Cardiac muscle cell (in vitro differentiated cells and primary cell): Measurements from ENCODE around the gene TMEM134. TPM values are rescaled to one million over a fixed set of nuclear protein-coding genes. Genes with fewer than 3 reads are reported as not detected.

Experiments
- DNase-seq, 2 donors: peaks; one replicate each; pipeline versions ENCODE4 v3.0.0 to v3.0.0-alpha.2; 2010 to 2017; ENCODE audit warnings: low read depth in 1 of 2, low spot score in 1 of 2
- H3K27ac ChIP-seq: fragments of 200-600 bp; sonication (generic); 2 replicates; pipeline ENCODE4 v1.5.1; 2016
- H3K27me3 ChIP-seq: fragments of 200-600 bp; sonication (generic); 2 replicates; pipeline ENCODE4 v1.6.0; 2016; ENCODE audit warnings: control low read depth
- H3K36me3 ChIP-seq: fragments of 200-600 bp; sonication (generic); 2 replicates; pipeline ENCODE4 v1.5.1; 2016; ENCODE audit warnings: control low read depth
- H3K4me1 ChIP-seq: fragments of 200-600 bp; sonication (generic); 2 replicates; pipeline ENCODE4 v1.8.1; 2017; ENCODE audit warnings: low read depth, mild to moderate bottlenecking, mixed run types
- H3K4me3 ChIP-seq: fragments of 200-600 bp; sonication (generic); 2 replicates; pipeline ENCODE4 v1.5.1; 2016; ENCODE audit warnings: mild to moderate bottlenecking
- H3K9me3 ChIP-seq: fragments of 200-600 bp; sonication (generic); 2 replicates; pipeline ENCODE4 v1.5.1; 2017; ENCODE audit warnings: low read depth, mild to moderate bottlenecking, control low read depth
- polyA plus RNA-seq: library from polyadenylated mRNA; unstranded; fragments of >200 nt; fragmentation: Nextera tagmentation; extraction: Ambion mirVana; gene quantifications from 2 replicates; pipeline ENCODE4 v1.2.1, GENCODE V29; 2016
- total RNA-seq: library from RNA; depleted of rRNA; stranded (reverse); fragments of >200 nt; gene quantifications from 2 replicates; pipeline ENCODE4 v1.2.3, GENCODE V29; 2016
- TF ChIP-seq, protein P1 (sequence below): IDR thresholded peaks from 2 replicates; pipeline ENCODE4 v1.5.1; 2012; ENCODE audit warnings: low read depth, mild to moderate bottlenecking, low read length

The TMEM134 gene
- total and polyA plus RNA-seq, 2 experiments from 2014 or later = 255 to 326 TPM

DNA sequence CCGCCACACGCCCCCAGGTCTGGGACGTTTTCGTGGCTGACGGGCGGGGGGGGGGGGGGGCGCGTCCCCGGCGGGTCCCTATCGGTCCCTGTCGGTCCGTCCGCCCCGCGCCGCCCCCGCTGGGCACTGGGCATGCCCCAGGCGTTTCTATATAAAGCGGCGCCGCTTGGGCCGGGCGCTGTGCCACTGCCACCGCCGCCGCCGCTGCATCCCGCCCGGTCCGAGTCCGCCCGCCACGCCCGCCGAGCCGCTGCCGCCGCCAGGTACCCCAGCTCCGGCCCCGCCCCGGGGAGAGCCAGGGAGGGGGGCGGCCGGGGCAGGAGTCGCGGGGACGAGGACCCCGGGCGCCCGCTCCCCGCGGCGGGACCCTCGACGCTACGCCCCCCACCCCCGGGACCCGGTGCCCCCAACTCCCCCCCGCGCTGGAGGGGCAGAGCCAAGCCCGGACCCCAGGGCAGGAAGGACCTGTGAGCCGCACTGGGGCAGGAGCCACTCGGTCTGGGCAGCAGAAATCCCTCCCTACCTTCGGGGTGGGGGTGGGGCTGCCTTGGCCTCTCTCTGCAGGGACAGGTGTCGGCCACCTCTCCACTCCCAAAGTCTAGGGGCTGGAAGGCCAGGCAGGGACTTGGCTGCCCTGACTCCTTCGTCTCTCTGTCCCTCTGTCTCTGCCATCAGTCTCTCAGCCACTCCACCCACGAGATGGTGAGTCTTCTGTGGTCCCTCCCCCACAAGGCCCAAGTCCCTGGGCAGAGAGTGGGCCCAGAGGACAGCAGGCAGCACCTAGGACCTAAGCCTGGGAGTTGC lies 53.3 kb downstream of the TMEM134 start, which contains the start of gene CARNS1:
TSS of gene CARNS1 (plus strand) at position 178 of the 804 bp plus-strand sequence. CDS start at position 700, 522 bp downstream.
- H3K9me3 ChIP-seq = no peaks in the 10 kb centered on the region
- H3K4me1 ChIP-seq = peaks cover 7% of the 10 kb centered on the region
- peak within 1 kb of the TSS; percentile 25 for H3K4me3 ChIP-seq
- TF ChIP-seq, protein P1, sequence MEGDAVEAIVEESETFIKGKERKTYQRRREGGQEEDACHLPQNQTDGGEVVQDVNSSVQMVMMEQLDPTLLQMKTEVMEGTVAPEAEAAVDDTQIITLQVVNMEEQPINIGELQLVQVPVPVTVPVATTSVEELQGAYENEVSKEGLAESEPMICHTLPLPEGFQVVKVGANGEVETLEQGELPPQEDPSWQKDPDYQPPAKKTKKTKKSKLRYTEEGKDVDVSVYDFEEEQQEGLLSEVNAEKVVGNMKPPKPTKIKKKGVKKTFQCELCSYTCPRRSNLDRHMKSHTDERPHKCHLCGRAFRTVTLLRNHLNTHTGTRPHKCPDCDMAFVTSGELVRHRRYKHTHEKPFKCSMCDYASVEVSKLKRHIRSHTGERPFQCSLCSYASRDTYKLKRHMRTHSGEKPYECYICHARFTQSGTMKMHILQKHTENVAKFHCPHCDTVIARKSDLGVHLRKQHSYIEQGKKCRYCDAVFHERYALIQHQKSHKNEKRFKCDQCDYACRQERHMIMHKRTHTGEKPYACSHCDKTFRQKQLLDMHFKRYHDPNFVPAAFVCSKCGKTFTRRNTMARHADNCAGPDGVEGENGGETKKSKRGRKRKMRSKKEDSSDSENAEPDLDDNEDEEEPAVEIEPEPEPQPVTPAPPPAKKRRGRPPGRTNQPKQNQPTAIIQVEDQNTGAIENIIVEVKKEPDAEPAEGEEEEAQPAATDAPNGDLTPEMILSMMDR = no peak
- H3K36me3 ChIP-seq = no peaks in the 10 kb centered on the region
- no peak for DNase-seq
- no peak within 1 kb of the TSS for H3K27ac ChIP-seq
- H3K27me3 ChIP-seq = peaks cover 9% of the 10 kb centered on the region

DNA sequence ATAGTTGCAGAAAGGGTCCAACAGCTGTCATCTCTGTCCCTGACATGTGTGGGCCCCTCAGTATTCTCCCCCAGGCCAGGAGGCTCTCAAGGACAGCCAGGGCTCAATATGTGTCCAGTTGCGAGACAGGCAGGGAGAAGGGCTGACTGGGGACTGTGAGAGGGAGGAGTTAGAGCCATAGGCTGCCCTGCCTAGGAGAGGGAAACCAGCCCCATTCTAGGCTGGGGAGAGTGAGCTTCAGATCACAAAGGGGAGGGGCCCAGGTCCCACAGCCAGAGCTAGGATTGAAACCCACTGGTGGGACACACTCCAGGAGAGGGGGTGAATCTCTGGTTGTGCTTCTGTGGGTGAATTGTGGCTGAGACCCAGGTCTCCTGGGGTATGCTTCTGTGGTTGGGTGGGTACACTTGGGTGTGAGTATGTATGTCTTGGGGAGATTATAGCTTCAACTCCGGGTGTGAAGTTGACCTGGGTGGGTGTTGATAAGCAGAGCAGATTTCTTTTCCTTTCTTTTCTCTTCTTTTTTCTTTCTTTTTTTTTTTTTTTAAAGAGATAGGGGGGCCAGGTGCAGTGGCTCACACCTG lies 55.7 kb downstream of the TMEM134 start:
- no peaks in the 10 kb centered on the region for H3K4me1 ChIP-seq
- no peak for DNase-seq

DNA sequence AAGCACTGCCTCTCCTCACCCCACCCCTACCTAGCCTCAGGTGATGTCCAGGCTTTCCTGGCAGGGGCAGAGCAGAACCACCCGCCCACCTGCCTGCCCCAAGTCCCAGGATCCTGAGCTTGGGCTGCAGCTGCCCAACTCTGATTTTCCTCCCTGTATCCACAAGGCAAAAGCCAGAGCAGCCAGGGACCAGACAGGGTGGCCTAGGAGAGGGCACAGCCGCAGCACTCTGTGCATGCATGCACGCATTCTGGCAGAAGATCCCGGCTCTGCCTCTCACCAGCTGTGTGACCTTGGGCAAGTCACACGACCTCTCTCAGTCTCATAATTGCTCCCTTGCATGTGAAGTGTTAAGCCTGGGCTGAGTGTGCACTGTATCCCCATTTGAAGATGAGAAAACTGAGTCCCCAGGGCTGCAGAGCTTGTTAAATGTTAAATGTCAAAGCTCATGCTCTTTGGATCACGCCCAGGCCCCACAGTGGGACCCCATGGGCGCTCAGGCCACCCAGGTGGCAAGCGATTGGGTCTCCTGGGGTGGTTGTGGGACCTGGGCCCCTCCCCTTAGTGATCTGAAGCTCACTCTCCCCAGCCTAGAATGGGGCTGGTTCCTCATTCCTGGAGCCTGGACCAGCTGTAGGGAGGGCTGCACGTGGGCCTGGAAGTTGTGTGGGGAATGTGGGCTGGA lies 56.4 kb downstream of the TMEM134 start:
- Histone ChIP-seq H3K4me3 (no peak overlapping the region), H3K27me3 (peaks cover 9% of the 10 kb centered on the region), H3K4me1 (no peaks in the 10 kb centered on the region), H3K36me3 (no peaks in the 10 kb centered on the region), H3K9me3 (no peaks in the 10 kb centered on the region), H3K27ac (no peak overlapping the region)
- TF ChIP-seq, protein P1 = no peak
- DNase-seq = no peak

More for the DNA sequence above, 55.7 kb downstream of the TMEM134 start:
- Histone ChIP-seq H3K27ac (no peak overlapping the region), H3K9me3 (no peaks in the 10 kb centered on the region), H3K36me3 (no peaks in the 10 kb centered on the region), H3K27me3 (peaks cover 9% of the 10 kb centered on the region), H3K4me3 (no peak overlapping the region)
- TF ChIP-seq, protein P1 = no peak

DNA sequence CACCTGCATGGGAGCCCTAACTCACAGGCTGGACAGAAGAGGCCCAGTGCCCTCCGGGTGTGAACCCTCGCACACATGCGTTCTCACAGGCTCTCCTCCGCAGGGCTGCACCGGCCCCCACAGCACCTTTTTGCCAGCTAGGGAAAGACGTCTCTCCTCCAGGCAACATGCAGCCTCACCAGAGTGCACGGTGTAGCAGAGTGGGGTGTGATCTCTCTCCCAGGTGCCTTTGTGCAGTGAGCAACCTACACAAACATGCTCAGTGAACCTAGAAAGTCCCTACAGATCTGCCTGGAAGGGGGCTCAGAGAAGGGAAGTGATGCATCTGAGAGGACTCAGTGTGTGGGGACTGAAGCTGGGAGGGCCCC lies 57.3 kb downstream of the TMEM134 start:
- peaks cover 9% of the 10 kb centered on the region for H3K27me3 ChIP-seq
- TF ChIP-seq, protein P1 = no peak
- no peak overlapping the region for H3K4me3 ChIP-seq
- no peaks in the 10 kb centered on the region for H3K9me3 ChIP-seq
- H3K36me3 ChIP-seq = no peaks in the 10 kb centered on the region
- H3K4me1 ChIP-seq = no peaks in the 10 kb centered on the region
- DNase-seq = no peak
- H3K27ac ChIP-seq = no peak overlapping the region

Other genes with a start within 250 kb of the TMEM134 start
- gene GRK2, start 202.8 kb downstream of the TMEM134 start, total RNA-seq = 49.1 and 72.1 TPM in 2 replicates
- gene GRK2, start 202.8 kb downstream of the TMEM134 start, polyA plus RNA-seq = 62.9 and 85.1 TPM in 2 replicates
- gene ANKRD13D, start 179.9 kb downstream of the TMEM134 start, total RNA-seq = 50.7 and 53.5 TPM in 2 replicates
- 39.4 and 47.6 TPM in 2 replicates for gene ANKRD13D, start 179.9 kb downstream of the TMEM134 start, polyA plus RNA-seq
- gene SSH3, start 165.7 kb downstream of the TMEM134 start, total RNA-seq = 18.7 and 39.9 TPM in 2 replicates
- gene SSH3, start 165.7 kb downstream of the TMEM134 start, polyA plus RNA-seq = 26.7 and 28.0 TPM in 2 replicates
- 64.4 and 74.9 TPM in 2 replicates for gene POLD4, start 115.7 kb downstream of the TMEM134 start, total RNA-seq
- gene POLD4, start 115.7 kb downstream of the TMEM134 start, polyA plus RNA-seq = 49.8 and 51.9 TPM in 2 replicates
- gene CLCF1, start 95.7 kb downstream of the TMEM134 start, total RNA-seq = 1.1 and 2.4 TPM in 2 replicates
- 0.09 and 0.16 TPM in 2 replicates for gene CLCF1, start 95.7 kb downstream of the TMEM134 start, polyA plus RNA-seq
- 24.4 and 27.5 TPM in 2 replicates for gene RAD9A, start 77.3 kb downstream of the TMEM134 start, total RNA-seq
- gene RAD9A, start 77.3 kb downstream of the TMEM134 start, polyA plus RNA-seq = 22.2 and 25.2 TPM in 2 replicates
- gene PPP1CA, start 67.4 kb downstream of the TMEM134 start, total RNA-seq = 142 and 174 TPM in 2 replicates
- gene PPP1CA, start 67.4 kb downstream of the TMEM134 start, polyA plus RNA-seq = 179 and 235 TPM in 2 replicates
- gene TBC1D10C, start 65.2 kb downstream of the TMEM134 start, total RNA-seq = 0.11 TPM in 1 of 2 replicates, not detected in the other
- 0.23 and 1.2 TPM in 2 replicates for gene TBC1D10C, start 65.2 kb downstream of the TMEM134 start, polyA plus RNA-seq
- gene CARNS1, start 53.6 kb downstream of the TMEM134 start, total RNA-seq = 1.4 and 1.6 TPM in 2 replicates
- 2.1 and 4.8 TPM in 2 replicates for gene CARNS1, start 53.6 kb downstream of the TMEM134 start, polyA plus RNA-seq
- 88.0 and 97.0 TPM in 2 replicates for gene RPS6KB2, start 40.8 kb downstream of the TMEM134 start, total RNA-seq
- gene RPS6KB2, start 40.8 kb downstream of the TMEM134 start, polyA plus RNA-seq = 92.5 and 93.8 TPM in 2 replicates
- gene PTPRCAP, start 31.6 kb downstream of the TMEM134 start, total RNA-seq = 4.1 and 6.1 TPM in 2 replicates
- gene PTPRCAP, start 31.6 kb downstream of the TMEM134 start, polyA plus RNA-seq = 2.5 and 3.2 TPM in 2 replicates
- 59.9 and 74.7 TPM in 2 replicates for gene CORO1B, start 25.8 kb downstream of the TMEM134 start, total RNA-seq
- 51.1 and 61.5 TPM in 2 replicates for gene CORO1B, start 25.8 kb downstream of the TMEM134 start, polyA plus RNA-seq
- 0.35 TPM in 1 of 2 replicates, not detected in the other for gene GPR152, start 16.5 kb downstream of the TMEM134 start, total RNA-seq
- not detected in 2 replicates for gene GPR152, start 16.5 kb downstream of the TMEM134 start, polyA plus RNA-seq
- 0.32 TPM in 1 of 2 replicates, not detected in the other for gene CABP4, start 13.9 kb downstream of the TMEM134 start, total RNA-seq
- gene CABP4, start 13.9 kb downstream of the TMEM134 start, polyA plus RNA-seq = 0.55 TPM in 1 of 2 replicates, not detected in the other
- 64.7 and 73.7 TPM in 2 replicates for gene AIP, start 13.8 kb upstream of the TMEM134 start, total RNA-seq
- 40.4 and 46.4 TPM in 2 replicates for gene AIP, start 13.8 kb upstream of the TMEM134 start, polyA plus RNA-seq
- gene PITPNM1, start 36.1 kb upstream of the TMEM134 start, total RNA-seq = 58.5 and 117 TPM in 2 replicates
- gene PITPNM1, start 36.1 kb upstream of the TMEM134 start, polyA plus RNA-seq = 24.8 and 26.3 TPM in 2 replicates
- 38.5 and 78.0 TPM in 2 replicates for gene CDK2AP2, start 38.9 kb upstream of the TMEM134 start, total RNA-seq
- 60.8 and 136 TPM in 2 replicates for gene CDK2AP2, start 38.9 kb upstream of the TMEM134 start, polyA plus RNA-seq
- gene CABP2, start 54.2 kb upstream of the TMEM134 start, total RNA-seq = not detected in 2 replicates
- not detected in 2 replicates for gene CABP2, start 54.2 kb upstream of the TMEM134 start, polyA plus RNA-seq
- gene GSTP1, start 114.6 kb upstream of the TMEM134 start, total RNA-seq = 957 and 1,963 TPM in 2 replicates
- 788 and 1,052 TPM in 2 replicates for gene GSTP1, start 114.6 kb upstream of the TMEM134 start, polyA plus RNA-seq
- gene NDUFV1, start 137.7 kb upstream of the TMEM134 start, total RNA-seq = 430 and 526 TPM in 2 replicates
- 447 and 449 TPM in 2 replicates for gene NDUFV1, start 137.7 kb upstream of the TMEM134 start, polyA plus RNA-seq
- 6.9 and 24.3 TPM in 2 replicates for gene NUDT8, start 160.7 kb upstream of the TMEM134 start, total RNA-seq
- gene NUDT8, start 160.7 kb upstream of the TMEM134 start, polyA plus RNA-seq = 17.3 and 18.7 TPM in 2 replicates
- gene TBX10, start 170.5 kb upstream of the TMEM134 start, total RNA-seq = not detected in 2 replicates
- gene TBX10, start 170.5 kb upstream of the TMEM134 start, polyA plus RNA-seq = 1.1 and 1.2 TPM in 2 replicates
- not detected in 2 replicates for gene ACY3, start 181.5 kb upstream of the TMEM134 start, total RNA-seq
- not detected in 2 replicates for gene ACY3, start 181.5 kb upstream of the TMEM134 start, polyA plus RNA-seq
- 0.21 TPM in 1 of 2 replicates, not detected in the other for gene ALDH3B2, start 205.4 kb upstream of the TMEM134 start, total RNA-seq
- gene ALDH3B2, start 205.4 kb upstream of the TMEM134 start, polyA plus RNA-seq = not detected in 2 replicates